K562 (cell line): ENCODE data around the gene CRKL. TPM values are rescaled to one million over a fixed set of nuclear protein-coding genes. Genes with fewer than 3 reads are reported as not detected.

ENCODE experiments used
- ETV1 ChIP-seq: fragments of 450-650 bp; conservative IDR thresholded peaks from 2 replicates; pipeline ENCODE4 v1.6.1; 2016; ENCODE audit warnings: missing genetic modification characterization, control low read depth, low read depth, missing compliant biosample characterization
- HMG20A ChIP-seq: fragments of 450-650 bp; formaldehyde crosslinking; conservative IDR thresholded peaks from 2 replicates; pipeline ENCODE4 v1.4.0; 2020; ENCODE audit warnings: mild to moderate bottlenecking, mixed read lengths
- KLF6 ChIP-seq: fragments of 250-450 bp; sonication (Bioruptor Pico); IDR thresholded peaks from 2 replicates; pipeline ENCODE4 v1.4.0; 2020; ENCODE audit warnings: mild to moderate bottlenecking, moderate library complexity, borderline replicate concordance
- NR2C1 ChIP-seq, 2 experiments: fragments of 450-650 bp; IDR thresholded peaks; 2 replicates each; pipeline ENCODE4 v1.6.1; 2017; ENCODE audit warnings: mild to moderate bottlenecking in 2 of 2, antibody characterized with exemption in 1 of 2, inconsistent platforms in 1 of 2, missing compliant biosample characterization in 1 of 2, missing genetic modification characterization in 1 of 2
- NR3C1 ChIP-seq: sonication (generic); formaldehyde crosslinking; IDR thresholded peaks from 2 replicates; pipeline ENCODE4 v1.8.1; 2022; ENCODE audit warnings: missing genetic modification reagents
- PHB2 ChIP-seq: fragments of 450-650 bp; IDR thresholded peaks from 2 replicates; pipeline ENCODE4 v1.6.1; 2017; ENCODE audit warnings: low read depth
- RBFOX2 ChIP-seq: fragments of 200-400 bp; formaldehyde crosslinking; IDR thresholded peaks from 2 replicates; pipeline ENCODE4 v1.6.1; 2017; ENCODE audit warnings: low read depth, mild to moderate bottlenecking, low read length, moderate library complexity
- SFPQ ChIP-seq: fragments of 200-400 bp; formaldehyde crosslinking; IDR thresholded peaks from 2 replicates; pipeline ENCODE4 v1.6.1; 2017; ENCODE audit warnings: mild to moderate bottlenecking, low read depth, low read length, moderate library complexity
- STAG1 ChIP-seq: sonication (generic); formaldehyde crosslinking; IDR thresholded peaks from 2 replicates; pipeline ENCODE4 v1.5.0; 2020; ENCODE audit warnings: missing genetic modification reagents, borderline replicate concordance
- TEAD4 ChIP-seq, 2 experiments: sonication (generic) in 1 of 2; formaldehyde crosslinking in 1 of 2; IDR thresholded peaks; 2 replicates each; pipeline versions ENCODE4 v1.6.1 to v1.8.0; 2012 to 2022; ENCODE audit warnings: borderline replicate concordance in 1 of 2, inconsistent platforms in 1 of 2, low read length in 1 of 2, mild to moderate bottlenecking in 1 of 2, missing genetic modification reagents in 1 of 2
- ZNF12 ChIP-seq: sonication (generic); formaldehyde crosslinking; IDR thresholded peaks from 2 replicates; pipeline ENCODE4 v1.4.0; 2020; ENCODE audit warnings: mild to moderate bottlenecking, missing genetic modification reagents
- ZNF124 ChIP-seq: sonication (generic); formaldehyde crosslinking; IDR thresholded peaks from 2 replicates; pipeline ENCODE4 v1.8.1; 2022; ENCODE audit warnings: missing genetic modification reagents
- ZNF133 ChIP-seq: fragments of 250-450 bp; sonication (Bioruptor Pico); IDR thresholded peaks from 2 replicates; pipeline ENCODE4 v1.4.0; 2020; ENCODE audit warnings: mild to moderate bottlenecking
- ZNF143 ChIP-seq: sonication (generic); formaldehyde crosslinking; IDR thresholded peaks from 2 replicates; pipeline ENCODE4 v1.9.0; 2022; ENCODE audit warnings: mild to moderate bottlenecking, missing genetic modification reagents
- polyA plus RNA-seq, 8 experiments: library from polyadenylated mRNA; depleted of rRNA in 4 of 8; stranded (reverse) in 5 of 8; unstranded in 3 of 8; fragments of >200 nt; fragmentation: Nextera tagmentation in 2 of 8; fragmentation: Illumina TruSeq in 1 of 8; extraction: Ambion mirVana in 2 of 8; extraction: Trizol in 1 of 8; gene quantifications; 2 replicates each; pipeline versions ENCODE4 v1.2.1 to v1.2.3, GENCODE V29; 2011 to 2014; ENCODE audit warnings: inconsistent platforms in 1 of 8, missing spikeins in 1 of 8
- total RNA-seq, 7 experiments: library from RNA; depleted of rRNA in 6 of 7; stranded (reverse); fragments of >200 nt in 6 of 7; fragmentation: Illumina TruSeq in 2 of 7; extraction: Trizol in 2 of 7; gene quantifications; 2 replicates each; pipeline versions ENCODE4 v1.2.1 to v1.2.3, GENCODE V29; 2011 to 2021; ENCODE audit warnings: low replicate concordance in 1 of 7
- TF ChIP-seq, protein P1 (sequence below): fragments of 250-450 bp; sonication (Bioruptor Pico); IDR thresholded peaks from 2 replicates; pipeline ENCODE4 v1.4.0; 2020; ENCODE audit warnings: mild to moderate bottlenecking, moderate library complexity, borderline replicate concordance
- TF ChIP-seq, protein P2 (sequence below): fragments of 450-650 bp; formaldehyde crosslinking; IDR thresholded peaks from 2 replicates; pipeline ENCODE4 v1.4.0; 2020; ENCODE audit warnings: mild to moderate bottlenecking, mixed read lengths
- TF ChIP-seq, protein P3 (sequence below): sonication (generic); formaldehyde crosslinking; IDR thresholded peaks from 2 replicates; pipeline ENCODE4 v1.8.0; 2022; ENCODE audit warnings: mild to moderate bottlenecking, missing genetic modification reagents

The CRKL gene
- total and polyA plus RNA-seq, 9 of the 15 experiments (the other 6 are each of a cell fraction or from before 2014, with no cell fraction given), result 100 to 263 (median 124) TPM

- TF ChIP-seq, protein P1, sequence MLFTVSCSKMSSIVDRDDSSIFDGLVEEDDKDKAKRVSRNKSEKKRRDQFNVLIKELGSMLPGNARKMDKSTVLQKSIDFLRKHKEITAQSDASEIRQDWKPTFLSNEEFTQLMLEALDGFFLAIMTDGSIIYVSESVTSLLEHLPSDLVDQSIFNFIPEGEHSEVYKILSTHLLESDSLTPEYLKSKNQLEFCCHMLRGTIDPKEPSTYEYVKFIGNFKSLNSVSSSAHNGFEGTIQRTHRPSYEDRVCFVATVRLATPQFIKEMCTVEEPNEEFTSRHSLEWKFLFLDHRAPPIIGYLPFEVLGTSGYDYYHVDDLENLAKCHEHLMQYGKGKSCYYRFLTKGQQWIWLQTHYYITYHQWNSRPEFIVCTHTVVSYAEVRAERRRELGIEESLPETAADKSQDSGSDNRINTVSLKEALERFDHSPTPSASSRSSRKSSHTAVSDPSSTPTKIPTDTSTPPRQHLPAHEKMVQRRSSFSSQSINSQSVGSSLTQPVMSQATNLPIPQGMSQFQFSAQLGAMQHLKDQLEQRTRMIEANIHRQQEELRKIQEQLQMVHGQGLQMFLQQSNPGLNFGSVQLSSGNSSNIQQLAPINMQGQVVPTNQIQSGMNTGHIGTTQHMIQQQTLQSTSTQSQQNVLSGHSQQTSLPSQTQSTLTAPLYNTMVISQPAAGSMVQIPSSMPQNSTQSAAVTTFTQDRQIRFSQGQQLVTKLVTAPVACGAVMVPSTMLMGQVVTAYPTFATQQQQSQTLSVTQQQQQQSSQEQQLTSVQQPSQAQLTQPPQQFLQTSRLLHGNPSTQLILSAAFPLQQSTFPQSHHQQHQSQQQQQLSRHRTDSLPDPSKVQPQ, result no peak
- no peak for TF ChIP-seq NR3C1 (CRISPR knock-in tag)
- no peak for TF ChIP-seq KLF6 (CRISPR knock-in tag)
- TF ChIP-seq RBFOX2, result 0 out of 2 replicates have a peak, but pooled peaks have one; percentile 2
- no peak for TF ChIP-seq TEAD4 (IDR thresholded peaks at IDR 0.05; ENCODE audit: low read length)
- TF ChIP-seq TEAD4 (CRISPR knock-in tag; IDR thresholded peaks at IDR 0.05; ENCODE audit: borderline replicate concordance), result 0 out of 2 replicates have a peak, but pooled peaks have one; percentile 11
- TF ChIP-seq ZNF124, result no peak
- TF ChIP-seq, protein P2, sequence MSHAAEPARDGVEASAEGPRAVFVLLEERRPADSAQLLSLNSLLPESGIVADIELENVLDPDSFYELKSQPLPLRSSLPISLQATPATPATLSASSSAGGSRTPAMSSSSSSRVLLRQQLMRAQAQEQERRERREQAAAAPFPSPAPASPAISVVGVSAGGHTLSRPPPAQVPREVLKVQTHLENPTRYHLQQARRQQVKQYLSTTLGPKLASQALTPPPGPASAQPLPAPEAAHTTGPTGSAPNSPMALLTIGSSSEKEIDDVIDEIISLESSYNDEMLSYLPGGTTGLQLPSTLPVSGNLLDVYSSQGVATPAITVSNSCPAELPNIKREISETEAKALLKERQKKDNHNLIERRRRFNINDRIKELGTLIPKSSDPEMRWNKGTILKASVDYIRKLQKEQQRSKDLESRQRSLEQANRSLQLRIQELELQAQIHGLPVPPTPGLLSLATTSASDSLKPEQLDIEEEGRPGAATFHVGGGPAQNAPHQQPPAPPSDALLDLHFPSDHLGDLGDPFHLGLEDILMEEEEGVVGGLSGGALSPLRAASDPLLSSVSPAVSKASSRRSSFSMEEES (CRISPR knock-in tag), result no peak
- TF ChIP-seq STAG1 (CRISPR knock-in tag), result no peak
- TF ChIP-seq PHB2, result no peak
- no peak for TF ChIP-seq NR2C1 (IDR thresholded peaks at IDR 0.05)
- TF ChIP-seq NR2C1 (tag; IDR thresholded peaks at IDR 0.05), result no peak
- TF ChIP-seq ZNF133 (CRISPR knock-in tag), result no peak
- TF ChIP-seq ZNF12 (CRISPR knock-in tag), result no peak
- no peak for TF ChIP-seq HMG20A
- no peak for TF ChIP-seq ETV1 (tag)
- TF ChIP-seq ZNF143 (CRISPR knock-in tag), result no peak
- TF ChIP-seq, protein P3, sequence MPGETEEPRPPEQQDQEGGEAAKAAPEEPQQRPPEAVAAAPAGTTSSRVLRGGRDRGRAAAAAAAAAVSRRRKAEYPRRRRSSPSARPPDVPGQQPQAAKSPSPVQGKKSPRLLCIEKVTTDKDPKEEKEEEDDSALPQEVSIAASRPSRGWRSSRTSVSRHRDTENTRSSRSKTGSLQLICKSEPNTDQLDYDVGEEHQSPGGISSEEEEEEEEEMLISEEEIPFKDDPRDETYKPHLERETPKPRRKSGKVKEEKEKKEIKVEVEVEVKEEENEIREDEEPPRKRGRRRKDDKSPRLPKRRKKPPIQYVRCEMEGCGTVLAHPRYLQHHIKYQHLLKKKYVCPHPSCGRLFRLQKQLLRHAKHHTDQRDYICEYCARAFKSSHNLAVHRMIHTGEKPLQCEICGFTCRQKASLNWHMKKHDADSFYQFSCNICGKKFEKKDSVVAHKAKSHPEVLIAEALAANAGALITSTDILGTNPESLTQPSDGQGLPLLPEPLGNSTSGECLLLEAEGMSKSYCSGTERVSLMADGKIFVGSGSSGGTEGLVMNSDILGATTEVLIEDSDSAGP, result 0 out of 2 replicates have a peak, but pooled peaks have one; percentile 34
- TF ChIP-seq SFPQ, result no peak
These were observed 49.0 kb downstream of the CRKL start (continued) for GRCh38 chr22:20965888-20966855.
